ENCODE measurements around the gene COA1. TPM values are rescaled to one million over a fixed set of nuclear protein-coding genes. Genes with fewer than 3 reads are reported as not detected.

Gene COA1
- total RNA-seq, 2 donors from 2014 or later, result 47.9 to 57.5 TPM

- no peaks in the 10 kb centered on the region for H3K27me3 ChIP-seq (replicated peaks; ENCODE audit: insufficient read depth)
- intact Hi-C loops (cut with DNase I), result no loop called here
- WGBS, result 52% methylated on average over 2 of the region's 2 CpGs
- no peak for DNase-seq (ENCODE audit: low spot score)
- no peaks in the 10 kb centered on the region for H3K9me3 ChIP-seq
- no peak overlapping the region for H3K4me3 ChIP-seq
- no peak overlapping the region for H3K27ac ChIP-seq
- no peaks in the 10 kb centered on the region for H3K36me3 ChIP-seq
- H3K4me1 ChIP-seq (replicated peaks), result no peaks in the 10 kb centered on the region
- TF ChIP-seq CTCF (IDR thresholded peaks at IDR 0.05) (no peak), POLR2A (IDR thresholded peaks at IDR 0.05) (no peak), POLR2AphosphoS5 (IDR thresholded peaks at IDR 0.05) (no peak)
These were observed 42.3 kb downstream of the COA1 start for GRCh38 chr7:43686991-43687390.

GRCh38 chr7:43680736-43681135 is 48.6 kb downstream of the COA1 start:
- H3K27me3 ChIP-seq (replicated peaks; ENCODE audit: insufficient read depth), result no peaks in the 10 kb centered on the region
- intact Hi-C loops (cut with DNase I), result no loop called here
- H3K36me3 ChIP-seq, result no peaks in the 10 kb centered on the region
- 98% methylated on average over 3 of the region's 3 CpGs for WGBS
- DNase-seq (ENCODE audit: low spot score), result no peak
- TF ChIP-seq CTCF (IDR thresholded peaks at IDR 0.05), result no peak
- TF ChIP-seq POLR2AphosphoS5 (IDR thresholded peaks at IDR 0.05), result no peak
- no peak for TF ChIP-seq POLR2A (IDR thresholded peaks at IDR 0.05)
- no peaks in the 10 kb centered on the region for H3K4me1 ChIP-seq (replicated peaks)
- no peak overlapping the region for H3K27ac ChIP-seq
- no peak overlapping the region for H3K4me3 ChIP-seq
- no peaks in the 10 kb centered on the region for H3K9me3 ChIP-seq

GRCh38 chr7:43679210-43680068 is 49.9 kb downstream of the COA1 start:
- H3K4me1 ChIP-seq (replicated peaks), result no peaks in the 10 kb centered on the region
- no peak for TF ChIP-seq POLR2AphosphoS5 (IDR thresholded peaks at IDR 0.05)
- no peak overlapping the region for H3K4me3 ChIP-seq
- no peak overlapping the region for H3K27ac ChIP-seq
- no peaks in the 10 kb centered on the region for H3K9me3 ChIP-seq
- 92% methylated on average over 4 of the region's 4 CpGs for WGBS
- intact Hi-C loops (cut with DNase I), result no loop called here
- H3K36me3 ChIP-seq, result no peaks in the 10 kb centered on the region
- no peak for DNase-seq (ENCODE audit: low spot score)
- H3K27me3 ChIP-seq (replicated peaks; ENCODE audit: insufficient read depth), result no peaks in the 10 kb centered on the region

DNA sequence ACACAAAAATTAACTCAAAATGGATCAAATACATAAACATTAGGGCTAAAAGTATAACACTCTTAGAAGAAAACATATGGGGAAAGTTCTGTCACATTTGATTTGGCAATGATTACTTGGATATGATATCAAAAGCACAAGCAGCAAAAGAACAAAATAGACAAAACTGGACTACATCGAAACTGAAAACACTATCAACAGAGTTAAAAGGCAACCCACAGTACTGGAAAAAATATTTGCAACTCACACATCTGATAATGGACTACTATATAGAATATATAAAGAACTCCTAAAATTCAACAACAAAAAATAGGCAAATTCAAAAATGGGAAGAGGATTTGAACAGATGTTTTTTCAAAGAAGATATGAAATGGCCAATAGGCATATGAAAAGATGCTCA is 51.0 kb downstream of the COA1 start:
- Histone ChIP-seq H3K36me3 (no peaks in the 10 kb centered on the region), H3K27me3 (replicated peaks; ENCODE audit: insufficient read depth) (no peaks in the 10 kb centered on the region), H3K9me3 (no peaks in the 10 kb centered on the region), H3K4me3 (no peak overlapping the region), H3K27ac (no peak overlapping the region), H3K4me1 (replicated peaks) (no peaks in the 10 kb centered on the region)
- intact Hi-C loops (cut with DNase I), result no loop called here
- no peak for TF ChIP-seq CTCF (IDR thresholded peaks at IDR 0.05)
- TF ChIP-seq POLR2AphosphoS5 (IDR thresholded peaks at IDR 0.05), result no peak
- no peak for TF ChIP-seq POLR2A (IDR thresholded peaks at IDR 0.05)
- DNase-seq (ENCODE audit: low spot score), result no peak
- 91% methylated on average over 1 of the region's 1 CpG for WGBS

- Histone ChIP-seq H3K4me1 (replicated peaks) (no peaks in the 10 kb centered on the region), H3K27ac (no peak overlapping the region), H3K9me3 (no peaks in the 10 kb centered on the region), H3K27me3 (replicated peaks; ENCODE audit: insufficient read depth) (no peaks in the 10 kb centered on the region), H3K4me3 (no peak overlapping the region), H3K36me3 (no peaks in the 10 kb centered on the region)
- TF ChIP-seq POLR2AphosphoS5 (IDR thresholded peaks at IDR 0.05) (no peak), POLR2A (IDR thresholded peaks at IDR 0.05) (no peak), CTCF (IDR thresholded peaks at IDR 0.05) (no peak)
- no peak for DNase-seq (ENCODE audit: low spot score)
- intact Hi-C loops (cut with DNase I), result no loop called here
These were observed 51.5 kb downstream of the COA1 start for GRCh38 chr7:43677864-43678263.

All from prostate gland (tissue), 2 donors.